HG02571 (cell line): ENCODE measurements around the gene PRR23B.

Source experiments
- ATAC-seq: cut with Tn5 transposase; IDR thresholded peaks from one replicate; pipeline ENCODE4 v1.9.1; 2021; ENCODE audit warnings: mild to moderate bottlenecking, moderate library complexity; ENCODE audit not compliant: unreplicated experiment

PRR23B gene

GRCh38 chr3:138975351-138975750 lies 45.4 kb downstream of the PRR23B start:
- no peak for ATAC-seq

GRCh38 chr3:138974462-138974861 lies 46.3 kb downstream of the PRR23B start:
- no peak for ATAC-seq

GRCh38 chr3:138972941-138973340 lies 47.8 kb downstream of the PRR23B start:
- no peak for ATAC-seq

GRCh38 chr3:138971766-138972320 lies 48.9 kb downstream of the PRR23B start:
- no peak for ATAC-seq
